ENCODE results near the gene PI4KA.

- TF ChIP-seq CTCF (IDR thresholded peaks at IDR 0.05): no peak
- no peak for TF ChIP-seq POLR2A (IDR thresholded peaks at IDR 0.05)
These were observed 132.5 kb downstream of the PI4KA start for GRCh38 chr22:20725987-20726558.
